H1 (cell line): Measurements from ENCODE around the gene GPC2. TPM values are rescaled to one million over a fixed set of nuclear protein-coding genes. Genes with fewer than 3 reads are reported as not detected.
A peak's percentile ranks its signal among the peaks of the same experiment; 100 is the strongest.

Experiments
- CEBPB ChIP-seq: IDR thresholded peaks from 2 replicates; pipeline ENCODE4 v1.6.1; 2012; ENCODE audit warnings: low read depth, low read length
- CHD2 ChIP-seq: IDR thresholded peaks from 2 replicates; pipeline ENCODE4 v1.6.1; 2012; ENCODE audit warnings: low read length, improper control_type of control experiment
- CTBP2 ChIP-seq: IDR thresholded peaks from 2 replicates; pipeline ENCODE4 v1.7.0; 2011; ENCODE audit warnings: borderline replicate concordance, mild to moderate bottlenecking, moderate library complexity, mixed read lengths, low read length; ENCODE audit not compliant: insufficient read depth, insufficient read length
- E2F6 ChIP-seq: IDR thresholded peaks from 2 replicates; pipeline ENCODE4 v1.6.1; 2012; ENCODE audit warnings: inconsistent platforms
- EP300 ChIP-seq, 2 experiments: IDR thresholded peaks; 1 replicate in 1 of 2; 2 replicates in 1 of 2; pipeline ENCODE4 v1.6.1; 2011 to 2012; ENCODE audit warnings: low read depth in 2 of 2, low read length in 2 of 2, mild to moderate bottlenecking in 2 of 2, borderline replicate concordance in 1 of 2, inconsistent platforms in 1 of 2, moderate library complexity in 1 of 2
- JUN ChIP-seq: IDR thresholded peaks from 2 replicates; pipeline ENCODE4 v1.6.1; 2011; ENCODE audit warnings: low read depth, mild to moderate bottlenecking, improper control_type of control experiment, low read length
- KDM4A ChIP-seq: IDR thresholded peaks from one replicate; pipeline ENCODE4 v1.7.1; 2012; ENCODE audit warnings: low read depth, mild to moderate bottlenecking, moderate library complexity, low read length, inconsistent platforms; ENCODE audit not compliant: severe bottlenecking
- KDM5A ChIP-seq: fragments of 200-600 bp; IDR thresholded peaks from 2 replicates; pipeline ENCODE4 v1.7.1; 2012; ENCODE audit warnings: mild to moderate bottlenecking, low read length, inconsistent platforms, mixed read lengths
- NANOG ChIP-seq: IDR thresholded peaks from 2 replicates; pipeline ENCODE4 v1.6.1; 2011; ENCODE audit warnings: low read length, low read depth, mild to moderate bottlenecking, inconsistent platforms; ENCODE audit not compliant: insufficient read depth, poor library complexity, severe bottlenecking
- YY1 ChIP-seq: IDR thresholded peaks from 2 replicates; pipeline ENCODE4 v1.6.1; 2011; ENCODE audit warnings: low read depth, mild to moderate bottlenecking, low read length
- polyA plus RNA-seq, 7 experiments: library from polyadenylated mRNA; depleted of rRNA in 3 of 7; stranded (reverse) in 5 of 7; unstranded in 2 of 7; fragments of >200 nt in 5 of 7; fragments of 200-250 nt in 2 of 7; gene quantifications; 1 replicate in 5 of 7; 2 replicates in 1 of 7; 4 replicates in 1 of 7; pipeline versions ENCODE4 v1.2.1 to v1.2.3, GENCODE V29; 2011 to 2013; ENCODE audit warnings: missing spikeins in 2 of 7, mixed read lengths in 2 of 7
- total RNA-seq: library from RNA; stranded (reverse); fragmentation: NEBNext Ultra II Directional; extraction: Animal tissue kit (Norgen Biotek cat#: 25700); gene quantifications from 2 replicates; pipeline ENCODE4 v1.2.1, GENCODE V29; 2021

The GPC2 gene
- total and polyA plus RNA-seq, 2 of the 8 experiments (the other 6 are each of a cell fraction or from before 2014, with no cell fraction given), result 25.3 to 44.8 TPM

- no peak for TF ChIP-seq EP300 (IDR thresholded peaks at IDR 0.05; ENCODE audit: borderline replicate concordance in 1 of 2, low read depth in 2 of 2, low read length in 2 of 2)
- TF ChIP-seq KDM5A, result no peak
- peak; percentile 57 for TF ChIP-seq KDM4A
- no peak for TF ChIP-seq YY1
- 0 out of 2 replicates have a peak, but pooled peaks have one; percentile 15 for TF ChIP-seq CHD2
- TF ChIP-seq CTBP2, result no peak
- no peak for TF ChIP-seq NANOG
- no peak for TF ChIP-seq CEBPB
- no peak for TF ChIP-seq JUN
- TF ChIP-seq E2F6, result peak; percentile 99
These were observed at the start of gene GPC2, which contains the start of gene STAG3 (continued) for GRCh38 chr7:100177045-100178001.
